GM12864 (cell line): ENCODE data around the gene KL.

Experiments
- DNase-seq: peaks from one replicate; pipeline ENCODE4 v3.0.0-alpha.2; 2011; ENCODE audit warnings: low read depth
- H3K4me3 ChIP-seq: 2 replicates; pipeline ENCODE4 v1.5.1; 2011; ENCODE audit warnings: mild to moderate bottlenecking, low read depth, low read length, control low read depth
- CTCF ChIP-seq: IDR thresholded peaks from 2 replicates; pipeline ENCODE4 v1.5.1; 2011; ENCODE audit warnings: low read depth, mild to moderate bottlenecking, moderate library complexity, low read length, control low read depth, inconsistent platforms; ENCODE audit errors: missing control alignments

KL gene

DNA sequence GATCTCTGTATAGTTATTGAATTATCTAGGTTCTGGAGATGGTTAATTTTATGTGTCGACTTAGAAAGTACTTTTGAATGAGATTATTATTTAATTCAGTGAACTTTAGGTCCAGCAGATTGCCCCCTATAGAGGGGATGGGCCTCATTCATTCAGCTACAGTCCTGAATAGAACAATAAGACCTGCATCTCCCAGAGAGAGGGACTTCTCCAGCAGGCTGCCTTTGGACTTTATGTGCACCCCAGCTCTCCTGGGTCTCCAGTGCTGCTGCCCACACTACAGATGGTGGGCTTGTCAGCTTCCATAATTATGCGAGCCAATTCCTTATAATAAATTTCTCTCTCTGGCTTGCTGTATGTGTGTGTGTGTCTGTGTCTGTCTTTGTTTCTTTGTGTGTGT, 39.3 kb upstream of the KL start:
- no peak for DNase-seq
- no peak overlapping the region for H3K4me3 ChIP-seq
- TF ChIP-seq CTCF: no peak

GRCh38 chr13:32977321-32977720, 38.9 kb upstream of the KL start:
- no peak for TF ChIP-seq CTCF
- no peak overlapping the region for H3K4me3 ChIP-seq
- DNase-seq: no peak

GRCh38 chr13:32978278-32978677, 37.9 kb upstream of the KL start:
- H3K4me3 ChIP-seq: no peak overlapping the region
- DNase-seq: no peak
- no peak for TF ChIP-seq CTCF

- no peak overlapping the region for H3K4me3 ChIP-seq
- DNase-seq: no peak
- TF ChIP-seq CTCF: no peak
These were observed 33.2 kb upstream of the KL start for GRCh38 chr13:32983058-32983457.

DNA sequence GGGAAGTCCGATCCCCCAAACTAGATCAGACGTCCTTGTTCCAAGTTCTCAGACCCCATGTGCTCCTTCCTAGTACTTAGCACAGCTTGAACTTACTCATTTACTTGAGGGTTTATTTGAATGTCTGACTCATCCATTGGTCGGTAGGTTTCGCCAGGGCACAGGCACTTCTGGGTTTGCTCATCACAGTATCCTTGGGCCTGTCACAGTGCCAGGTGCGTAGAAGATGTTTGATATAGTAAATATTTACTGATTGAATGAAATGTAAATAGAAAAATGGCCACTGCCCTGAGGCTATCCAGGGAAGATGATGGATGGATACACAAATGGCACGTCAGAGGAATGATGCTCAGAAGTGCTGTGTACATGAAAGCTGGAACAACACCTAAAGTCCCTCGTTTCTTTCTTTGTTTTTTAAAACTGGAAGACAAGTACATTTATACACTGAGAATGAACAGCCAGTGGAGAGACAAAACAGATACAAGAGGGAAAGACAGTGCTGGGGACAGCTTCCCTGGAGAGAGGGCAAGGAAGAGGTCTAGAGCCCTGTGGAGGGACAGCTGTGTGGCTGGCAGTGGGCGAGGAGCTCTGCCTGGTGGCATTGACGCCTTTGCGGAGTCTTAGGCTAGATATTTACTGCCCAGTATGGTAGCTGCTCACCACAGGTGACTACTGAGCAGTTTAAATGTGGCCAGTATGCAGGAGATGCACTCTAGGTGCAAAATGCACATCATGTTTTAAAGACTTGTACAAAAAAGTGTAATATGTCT, 31.2 kb upstream of the KL start:
- H3K4me3 ChIP-seq: no peak overlapping the region
- no peak for TF ChIP-seq CTCF
- DNase-seq: no peak

- no peak for DNase-seq
- H3K4me3 ChIP-seq: no peak overlapping the region
- no peak for TF ChIP-seq CTCF
These were observed 29.7 kb upstream of the KL start for GRCh38 chr13:32986552-32986951.

- DNase-seq: no peak
- H3K4me3 ChIP-seq: no peak overlapping the region
- TF ChIP-seq CTCF: no peak
These were observed 28.8 kb upstream of the KL start for GRCh38 chr13:32987462-32987861.
